HepG2 (cell line): ENCODE data around the gene RAB43. TPM values are rescaled to one million over a fixed set of nuclear protein-coding genes. Genes with fewer than 3 reads are reported as not detected.

Experiments
- CHCHD3 ChIP-seq: sonication (generic); formaldehyde crosslinking; IDR thresholded peaks from 2 replicates; pipeline ENCODE4 v1.8.0; 2022; ENCODE audit warnings: mild to moderate bottlenecking, missing genetic modification reagents, moderate library complexity
- DR1 ChIP-seq: sonication (generic); formaldehyde crosslinking; IDR thresholded peaks from 2 replicates; pipeline ENCODE4 v1.8.0; 2021; ENCODE audit warnings: mild to moderate bottlenecking, missing genetic modification reagents, inconsistent platforms
- GATAD1 ChIP-seq: IDR thresholded peaks from 2 replicates; pipeline ENCODE4 v1.6.1; 2016; ENCODE audit warnings: missing genetic modification reagents, missing compliant biosample characterization
- GATAD2A ChIP-seq: IDR thresholded peaks from 2 replicates; pipeline ENCODE4 v1.6.1; 2016
- PAWR ChIP-seq: sonication (generic); formaldehyde crosslinking; IDR thresholded peaks from 2 replicates; pipeline ENCODE4 v1.4.0; 2020; ENCODE audit warnings: missing genetic modification reagents, mild to moderate bottlenecking, borderline replicate concordance
- PAXIP1 ChIP-seq: sonication (generic); formaldehyde crosslinking; conservative IDR thresholded peaks from 2 replicates; pipeline ENCODE4 v1.4.0; 2020; ENCODE audit warnings: mild to moderate bottlenecking, missing genetic modification reagents, moderate library complexity
- SUZ12 ChIP-seq: fragments of 150-350 bp; IDR thresholded peaks from 2 replicates; pipeline ENCODE4 v1.6.1; 2014; ENCODE audit warnings: low read depth, low read length
- TCF7L2 ChIP-seq: IDR thresholded peaks from 2 replicates; pipeline ENCODE4 v1.6.1; 2011; ENCODE audit warnings: mild to moderate bottlenecking, low read depth, low read length, moderate library complexity
- TMF1 ChIP-seq: sonication (generic); formaldehyde crosslinking; IDR thresholded peaks from 2 replicates; pipeline ENCODE4 v1.8.1; 2022; ENCODE audit warnings: low read depth, missing genetic modification reagents
- ZC3H4 ChIP-seq: sonication (generic); formaldehyde crosslinking; IDR thresholded peaks from 2 replicates; pipeline ENCODE4 v1.4.0; 2020; ENCODE audit warnings: missing genetic modification reagents, borderline replicate concordance
- ZNF430 ChIP-seq: sonication (generic); formaldehyde crosslinking; IDR thresholded peaks from 2 replicates; pipeline ENCODE4 v1.9.0; 2021; ENCODE audit warnings: mild to moderate bottlenecking, missing genetic modification reagents
- ZNF639 ChIP-seq: conservative IDR thresholded peaks from 2 replicates; pipeline ENCODE4 v1.6.1; 2018; ENCODE audit warnings: missing genetic modification reagents
- ZNF703 ChIP-seq: sonication (generic); formaldehyde crosslinking; IDR thresholded peaks from 2 replicates; pipeline ENCODE4 v1.5.1; 2020; ENCODE audit warnings: missing genetic modification reagents, mild to moderate bottlenecking, moderate library complexity, borderline replicate concordance
- ZNF772 ChIP-seq: sonication (generic); formaldehyde crosslinking; IDR thresholded peaks from 2 replicates; pipeline ENCODE4 v1.5.0; 2020; ENCODE audit warnings: mild to moderate bottlenecking, missing genetic modification reagents
- polyA plus RNA-seq, 8 experiments: library from polyadenylated mRNA; depleted of rRNA in 3 of 8; stranded (reverse) in 7 of 8; unstranded in 1 of 8; fragments of >200 nt; fragmentation: Illumina TruSeq in 4 of 8; extraction: Trizol in 4 of 8; gene quantifications; 2 replicates each; pipeline versions ENCODE4 v1.2.1 to v1.2.3, GENCODE V29; 2011 to 2016; ENCODE audit warnings: low read depth in 4 of 8, missing spikeins in 1 of 8, mixed read lengths in 1 of 8; ENCODE audit not compliant: insufficient read depth in 1 of 8
- total RNA-seq, 5 experiments: library from RNA; depleted of rRNA; stranded (reverse); fragments of >200 nt; fragmentation: Illumina TruSeq; extraction: Trizol; gene quantifications; 2 replicates each; pipeline ENCODE4 v1.2.3, GENCODE V29; 2016; ENCODE audit warnings: low read depth in 1 of 5
- TF ChIP-seq, protein P1 (sequence below): IDR thresholded peaks from 2 replicates; pipeline ENCODE4 v1.6.1; 2016
- TF ChIP-seq, protein P2 (sequence below): sonication (generic); formaldehyde crosslinking; IDR thresholded peaks from one replicate; pipeline ENCODE4 v1.5.1; 2020; ENCODE audit warnings: mild to moderate bottlenecking, missing genetic modification reagents; ENCODE audit errors: not compliant biosample characterization

RAB43 gene
- total and polyA plus RNA-seq, 2 of the 13 experiments (the other 11 are each of a cell fraction or from before 2014, with no cell fraction given): 11.8 to 18.4 TPM

DNA sequence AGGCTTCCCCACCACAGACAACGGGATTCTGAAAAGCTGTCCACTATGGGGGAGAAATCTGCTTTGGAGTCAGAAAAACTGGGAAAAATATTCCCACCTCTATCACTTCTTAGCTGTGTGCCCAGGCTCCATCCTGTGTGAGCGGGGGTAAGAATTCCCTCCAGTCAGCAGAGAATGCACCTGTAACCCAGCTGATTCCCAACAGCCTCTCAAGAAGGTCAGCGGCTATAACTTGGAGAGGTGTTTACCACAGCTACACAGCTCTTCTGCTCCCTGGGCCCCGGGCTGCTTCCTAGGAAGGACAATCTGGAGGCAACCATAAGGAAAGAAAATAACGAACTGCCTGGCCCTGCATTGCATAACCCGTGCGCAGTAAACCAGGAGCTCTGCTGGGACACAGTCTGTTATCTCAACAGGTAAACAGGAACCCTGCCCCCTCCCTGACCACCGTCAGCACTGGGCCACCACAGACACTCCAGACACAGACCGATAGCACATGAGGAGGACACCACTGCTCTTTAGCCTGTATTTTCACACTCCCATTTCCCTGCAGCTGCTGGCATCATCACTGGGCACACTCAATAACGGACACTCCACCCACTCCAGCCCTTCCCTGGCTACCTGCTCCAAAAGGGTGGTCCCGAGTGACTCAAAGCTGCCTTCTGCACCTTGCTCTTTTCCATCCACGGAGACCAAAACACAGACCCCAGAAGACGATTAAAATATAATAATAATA, 2.1 kb downstream of the RAB43 start (continued):
- no peak for TF ChIP-seq ZNF703 (CRISPR knock-in tag)
- peak; percentile 69; the same call in 1 of the 2 replicates for TF ChIP-seq ZNF430 (CRISPR knock-in tag)
- TF ChIP-seq DR1 (CRISPR knock-in tag): no peak
- 0 out of 2 replicates have a peak, but pooled peaks have one; percentile 38 for TF ChIP-seq ZC3H4 (CRISPR knock-in tag)
- peak; percentile 93 for TF ChIP-seq GATAD2A (CRISPR knock-in tag)
- 0 out of 2 replicates have a peak, but pooled peaks have one; percentile 60 for TF ChIP-seq CHCHD3
- no peak for TF ChIP-seq PAWR
- TF ChIP-seq TCF7L2: no peak
- peak; percentile 65 for TF ChIP-seq ZNF639 (CRISPR knock-in tag)
- TF ChIP-seq, protein P1, sequence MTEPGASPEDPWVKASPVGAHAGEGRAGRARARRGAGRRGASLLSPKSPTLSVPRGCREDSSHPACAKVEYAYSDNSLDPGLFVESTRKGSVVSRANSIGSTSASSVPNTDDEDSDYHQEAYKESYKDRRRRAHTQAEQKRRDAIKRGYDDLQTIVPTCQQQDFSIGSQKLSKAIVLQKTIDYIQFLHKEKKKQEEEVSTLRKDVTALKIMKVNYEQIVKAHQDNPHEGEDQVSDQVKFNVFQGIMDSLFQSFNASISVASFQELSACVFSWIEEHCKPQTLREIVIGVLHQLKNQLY (CRISPR knock-in tag): peak; percentile 51; the same call in 1 of the 2 replicates
- peak; percentile 70 for TF ChIP-seq GATAD1 (CRISPR knock-in tag)
- TF ChIP-seq ZNF772: peak; percentile 85
- no peak for TF ChIP-seq TMF1
- TF ChIP-seq, protein P2, sequence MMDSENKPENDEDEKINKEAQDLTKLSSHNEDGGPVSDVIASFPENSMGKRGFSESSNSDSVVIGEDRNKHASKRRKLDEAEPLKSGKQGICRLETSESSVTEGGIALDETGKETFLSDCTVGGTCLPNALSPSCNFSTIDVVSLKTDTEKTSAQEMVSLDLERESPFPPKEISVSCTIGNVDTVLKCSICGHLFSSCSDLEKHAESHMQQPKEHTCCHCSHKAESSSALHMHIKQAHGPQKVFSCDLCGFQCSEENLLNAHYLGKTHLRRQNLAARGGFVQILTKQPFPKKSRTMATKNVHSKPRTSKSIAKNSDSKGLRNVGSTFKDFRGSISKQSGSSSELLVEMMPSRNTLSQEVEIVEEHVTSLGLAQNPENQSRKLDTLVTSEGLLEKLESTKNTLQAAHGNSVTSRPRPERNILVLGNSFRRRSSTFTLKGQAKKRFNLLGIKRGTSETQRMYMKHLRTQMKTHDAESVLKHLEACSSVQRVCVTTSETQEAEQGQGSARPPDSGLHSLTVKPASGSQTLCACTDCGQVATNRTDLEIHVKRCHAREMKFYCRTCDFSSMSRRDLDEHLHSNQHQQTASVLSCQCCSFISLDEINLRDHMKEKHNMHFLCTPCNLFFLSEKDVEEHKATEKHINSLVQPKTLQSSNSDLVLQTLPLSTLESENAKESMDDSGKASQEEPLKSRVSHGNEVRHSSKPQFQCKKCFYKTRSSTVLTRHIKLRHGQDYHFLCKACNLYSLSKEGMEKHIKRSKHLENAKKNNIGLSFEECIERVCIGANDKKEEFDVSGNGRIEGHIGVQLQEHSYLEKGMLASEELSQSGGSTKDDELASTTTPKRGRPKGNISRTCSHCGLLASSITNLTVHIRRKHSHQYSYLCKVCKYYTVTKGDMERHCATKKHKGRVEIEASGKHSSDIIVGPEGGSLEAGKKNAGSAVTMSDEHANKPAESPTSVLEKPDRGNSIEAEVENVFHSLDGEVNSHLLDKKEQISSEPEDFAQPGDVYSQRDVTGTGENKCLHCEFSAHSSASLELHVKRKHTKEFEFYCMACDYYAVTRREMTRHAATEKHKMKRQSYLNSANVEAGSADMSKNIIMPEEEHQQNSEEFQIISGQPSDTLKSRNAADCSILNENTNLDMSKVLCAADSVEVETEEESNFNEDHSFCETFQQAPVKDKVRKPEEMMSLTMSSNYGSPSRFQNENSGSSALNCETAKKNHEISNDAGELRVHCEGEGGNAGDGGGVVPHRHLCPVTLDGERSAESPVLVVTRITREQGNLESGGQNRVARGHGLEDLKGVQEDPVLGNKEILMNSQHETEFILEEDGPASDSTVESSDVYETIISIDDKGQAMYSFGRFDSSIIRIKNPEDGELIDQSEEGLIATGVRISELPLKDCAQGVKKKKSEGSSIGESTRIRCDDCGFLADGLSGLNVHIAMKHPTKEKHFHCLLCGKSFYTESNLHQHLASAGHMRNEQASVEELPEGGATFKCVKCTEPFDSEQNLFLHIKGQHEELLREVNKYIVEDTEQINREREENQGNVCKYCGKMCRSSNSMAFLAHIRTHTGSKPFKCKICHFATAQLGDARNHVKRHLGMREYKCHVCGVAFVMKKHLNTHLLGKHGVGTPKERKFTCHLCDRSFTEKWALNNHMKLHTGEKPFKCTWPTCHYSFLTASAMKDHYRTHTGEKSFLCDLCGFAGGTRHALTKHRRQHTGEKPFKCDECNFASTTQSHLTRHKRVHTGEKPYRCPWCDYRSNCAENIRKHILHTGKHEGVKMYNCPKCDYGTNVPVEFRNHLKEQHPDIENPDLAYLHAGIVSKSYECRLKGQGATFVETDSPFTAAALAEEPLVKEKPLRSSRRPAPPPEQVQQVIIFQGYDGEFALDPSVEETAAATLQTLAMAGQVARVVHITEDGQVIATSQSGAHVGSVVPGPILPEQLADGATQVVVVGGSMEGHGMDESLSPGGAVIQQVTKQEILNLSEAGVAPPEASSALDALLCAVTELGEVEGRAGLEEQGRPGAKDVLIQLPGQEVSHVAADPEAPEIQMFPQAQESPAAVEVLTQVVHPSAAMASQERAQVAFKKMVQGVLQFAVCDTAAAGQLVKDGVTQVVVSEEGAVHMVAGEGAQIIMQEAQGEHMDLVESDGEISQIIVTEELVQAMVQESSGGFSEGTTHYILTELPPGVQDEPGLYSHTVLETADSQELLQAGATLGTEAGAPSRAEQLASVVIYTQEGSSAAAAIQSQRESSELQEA (CRISPR knock-in tag): no peak
- TF ChIP-seq PAXIP1 (CRISPR knock-in tag): peak; percentile 92
- TF ChIP-seq SUZ12: no peak
